SK-N-SH treated with all-trans-retinoic acid at 6 μM for 48 hours (cell line): ENCODE results near the gene SOX12.

Source experiments
- ARNTL ChIP-seq: fragments of 450-650 bp; formaldehyde crosslinking; IDR thresholded peaks from 2 replicates; pipeline ENCODE4 v1.5.0; 2020; ENCODE audit warnings: low read depth, mild to moderate bottlenecking, moderate library complexity, borderline replicate concordance
- CSDC2 ChIP-seq: fragments of 250-450 bp; sonication (Bioruptor Pico); IDR thresholded peaks from 2 replicates; pipeline ENCODE4 v1.5.0; 2020; ENCODE audit warnings: mild to moderate bottlenecking, moderate library complexity
- ISL1 ChIP-seq: fragments of 250-450 bp; sonication (Bioruptor Pico); IDR thresholded peaks from 2 replicates; pipeline ENCODE4 v2.1.2; 2022; ENCODE audit warnings: mild to moderate bottlenecking, moderate library complexity
- OSR1 ChIP-seq: fragments of 250-450 bp; sonication (Bioruptor Pico); IDR thresholded peaks from 2 replicates; pipeline ENCODE4 v1.8.0; 2022; ENCODE audit warnings: moderate library complexity, mild to moderate bottlenecking, inconsistent platforms
- PATZ1 ChIP-seq: fragments of 250-450 bp; sonication (Bioruptor Pico); IDR thresholded peaks from 2 replicates; pipeline ENCODE4 v1.8.0; 2020; ENCODE audit warnings: mild to moderate bottlenecking, moderate library complexity, borderline replicate concordance
- SNAI2 ChIP-seq: fragments of 250-450 bp; sonication (Bioruptor Pico); IDR thresholded peaks from 2 replicates; pipeline ENCODE4 v1.5.0; 2020; ENCODE audit warnings: mild to moderate bottlenecking, moderate library complexity
- TCF4 ChIP-seq: fragments of 250-450 bp; sonication (Bioruptor Pico); IDR thresholded peaks from 2 replicates; pipeline ENCODE4 v1.8.0; 2021; ENCODE audit warnings: mild to moderate bottlenecking, moderate library complexity, borderline replicate concordance
- TSHZ2 ChIP-seq: fragments of 250-450 bp; sonication (Bioruptor Pico); IDR thresholded peaks from 2 replicates; pipeline ENCODE4 v1.5.0; 2020; ENCODE audit warnings: mild to moderate bottlenecking, moderate library complexity
- ZFP30 ChIP-seq: fragments of 450-650 bp; formaldehyde crosslinking; IDR thresholded peaks from 2 replicates; pipeline ENCODE4 v1.5.0; 2022; ENCODE audit warnings: mild to moderate bottlenecking, moderate library complexity
- TF ChIP-seq, protein P1 (sequence below): fragments of 250-450 bp; sonication (Bioruptor Pico); IDR thresholded peaks from 2 replicates; pipeline ENCODE4 v1.5.1; 2021; ENCODE audit warnings: mild to moderate bottlenecking, moderate library complexity
- TF ChIP-seq, protein P2 (sequence below): fragments of 250-450 bp; sonication (Bioruptor Pico); IDR thresholded peaks from 2 replicates; pipeline ENCODE4 v1.5.1; 2020; ENCODE audit warnings: low read depth, mild to moderate bottlenecking, moderate library complexity

DNA sequence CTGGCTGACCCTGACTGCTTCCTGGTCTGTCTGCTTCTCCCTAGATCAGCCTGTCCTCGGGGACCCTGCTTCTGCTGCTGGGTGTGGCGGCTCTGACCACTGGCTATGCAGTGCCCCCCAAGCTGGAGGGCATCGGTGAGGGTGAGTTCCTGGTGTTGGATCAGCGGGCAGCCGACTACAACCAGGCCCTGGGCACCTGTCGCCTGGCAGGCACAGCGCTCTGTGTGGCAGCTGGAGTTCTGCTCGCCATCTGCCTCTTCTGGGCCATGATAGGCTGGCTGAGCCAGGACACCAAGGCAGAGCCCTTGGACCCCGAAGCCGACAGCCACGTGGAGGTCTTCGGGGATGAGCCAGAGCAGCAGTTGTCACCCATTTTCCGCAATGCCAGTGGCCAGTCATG is 27.8 kb downstream of the SOX12 start:
- no peak for TF ChIP-seq ARNTL
- no peak for TF ChIP-seq TSHZ2 (CRISPR knock-in tag)
- TF ChIP-seq, protein P1, sequence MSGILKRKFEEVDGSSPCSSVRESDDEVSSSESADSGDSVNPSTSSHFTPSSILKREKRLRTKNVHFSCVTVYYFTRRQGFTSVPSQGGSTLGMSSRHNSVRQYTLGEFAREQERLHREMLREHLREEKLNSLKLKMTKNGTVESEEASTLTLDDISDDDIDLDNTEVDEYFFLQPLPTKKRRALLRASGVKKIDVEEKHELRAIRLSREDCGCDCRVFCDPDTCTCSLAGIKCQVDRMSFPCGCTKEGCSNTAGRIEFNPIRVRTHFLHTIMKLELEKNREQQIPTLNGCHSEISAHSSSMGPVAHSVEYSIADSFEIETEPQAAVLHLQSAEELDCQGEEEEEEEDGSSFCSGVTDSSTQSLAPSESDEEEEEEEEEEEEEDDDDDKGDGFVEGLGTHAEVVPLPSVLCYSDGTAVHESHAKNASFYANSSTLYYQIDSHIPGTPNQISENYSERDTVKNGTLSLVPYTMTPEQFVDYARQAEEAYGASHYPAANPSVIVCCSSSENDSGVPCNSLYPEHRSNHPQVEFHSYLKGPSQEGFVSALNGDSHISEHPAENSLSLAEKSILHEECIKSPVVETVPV (CRISPR knock-in tag): no peak
- TF ChIP-seq ZFP30 (CRISPR knock-in tag): no peak
- no peak for TF ChIP-seq CSDC2 (CRISPR knock-in tag)
- no peak for TF ChIP-seq PATZ1 (CRISPR knock-in tag)
- TF ChIP-seq ISL1: no peak
- TF ChIP-seq, protein P2, sequence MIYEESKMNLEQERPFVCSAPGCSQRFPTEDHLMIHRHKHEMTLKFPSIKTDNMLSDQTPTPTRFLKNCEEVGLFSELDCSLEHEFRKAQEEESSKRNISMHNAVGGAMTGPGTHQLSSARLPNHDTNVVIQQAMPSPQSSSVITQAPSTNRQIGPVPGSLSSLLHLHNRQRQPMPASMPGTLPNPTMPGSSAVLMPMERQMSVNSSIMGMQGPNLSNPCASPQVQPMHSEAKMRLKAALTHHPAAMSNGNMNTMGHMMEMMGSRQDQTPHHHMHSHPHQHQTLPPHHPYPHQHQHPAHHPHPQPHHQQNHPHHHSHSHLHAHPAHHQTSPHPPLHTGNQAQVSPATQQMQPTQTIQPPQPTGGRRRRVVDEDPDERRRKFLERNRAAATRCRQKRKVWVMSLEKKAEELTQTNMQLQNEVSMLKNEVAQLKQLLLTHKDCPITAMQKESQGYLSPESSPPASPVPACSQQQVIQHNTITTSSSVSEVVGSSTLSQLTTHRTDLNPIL (CRISPR knock-in tag): no peak
- no peak for TF ChIP-seq OSR1 (CRISPR knock-in tag)
- TF ChIP-seq SNAI2 (CRISPR knock-in tag): no peak
- TF ChIP-seq TCF4 (CRISPR knock-in tag): no peak
